RCC 7860 (cell line): ENCODE results near the gene INPPL1.

Experiments
- DNase-seq: peaks from one replicate; pipeline ENCODE4 v3.0.0-alpha.2; 2015; ENCODE audit warnings: low spot score
- FAIRE-seq: peaks from 2 replicates; lab custom pipeline; 2012; peaks lifted over from hg19 to GRCh38; lab: Jason Lieb, UNC

The INPPL1 gene

DNA sequence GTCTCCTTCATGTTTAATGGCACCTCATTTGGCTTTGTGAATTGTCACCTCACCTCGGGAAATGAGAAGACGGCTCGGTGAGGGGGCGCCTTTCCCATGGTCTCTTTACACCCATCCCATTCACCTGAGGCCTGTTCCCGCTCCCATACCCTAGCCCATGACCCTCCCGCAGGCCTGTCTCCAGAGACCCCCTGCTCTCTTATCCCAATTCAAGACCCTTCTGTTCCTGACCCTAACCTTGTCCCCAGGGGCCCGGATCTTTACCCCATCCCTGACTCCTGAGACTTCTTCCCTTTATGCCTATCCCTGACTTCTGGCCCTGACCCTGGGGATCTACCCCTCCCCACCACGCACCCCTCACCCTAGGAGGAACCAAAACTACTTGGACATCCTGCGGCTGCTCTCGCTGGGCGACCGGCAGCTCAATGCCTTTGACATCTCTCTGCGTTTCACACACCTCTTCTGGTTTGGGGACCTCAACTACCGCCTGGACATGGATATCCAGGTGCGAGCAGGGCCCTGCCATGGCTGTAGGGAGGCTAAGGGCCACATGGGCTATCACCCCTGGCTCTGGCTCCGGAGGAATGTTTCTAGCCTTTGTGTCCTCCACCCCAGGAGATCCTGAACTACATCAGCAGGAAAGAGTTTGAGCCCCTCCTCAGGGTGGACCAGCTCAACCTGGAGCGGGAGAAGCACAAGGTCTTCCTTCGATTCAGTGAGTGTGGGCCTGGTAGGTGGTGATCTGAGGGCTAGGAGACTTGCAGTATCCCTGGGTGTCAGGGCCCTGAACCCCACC is 7.9 kb downstream of the INPPL1 start:
- no peak for FAIRE-seq

DNA sequence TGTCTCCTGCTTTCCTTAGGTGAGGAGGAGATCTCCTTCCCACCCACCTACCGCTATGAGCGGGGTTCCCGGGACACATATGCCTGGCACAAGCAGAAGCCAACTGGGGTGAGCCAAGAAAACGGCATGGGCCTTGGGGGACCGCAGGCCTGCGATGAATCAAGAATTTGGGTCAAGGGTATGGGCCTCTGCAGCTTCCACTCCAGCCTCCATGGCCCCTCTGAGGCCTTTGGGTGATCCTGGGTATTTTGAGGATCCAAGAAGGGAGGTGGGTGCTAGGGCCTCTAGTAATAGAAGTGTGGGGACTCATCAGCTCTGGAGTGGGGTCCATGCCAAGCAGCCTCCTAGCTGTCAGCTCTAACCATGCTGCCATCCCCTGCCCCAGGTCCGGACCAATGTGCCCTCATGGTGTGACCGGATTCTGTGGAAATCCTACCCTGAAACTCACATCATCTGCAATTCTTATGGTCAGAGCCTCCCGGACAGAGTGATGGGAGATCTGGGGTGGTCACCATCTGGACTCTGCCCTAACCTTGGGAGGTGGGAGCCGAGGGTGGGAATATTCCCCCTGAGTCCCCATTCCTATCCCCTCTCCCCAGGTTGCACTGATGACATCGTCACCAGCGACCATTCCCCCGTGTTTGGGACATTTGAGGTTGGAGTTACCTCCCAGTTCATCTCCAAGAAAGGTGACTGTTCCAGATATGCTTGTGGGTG is 8.6 kb downstream of the INPPL1 start:
- FAIRE-seq (no peak), DNase-seq (no peak)

More for the DNA sequence above, 7.9 kb downstream of the INPPL1 start:
- no peak for DNase-seq

GRCh38 chr11:72233773-72234513 is 9.4 kb downstream of the INPPL1 start:
- no peak for FAIRE-seq
- no peak for DNase-seq

GRCh38 chr11:72234514-72234830 is 9.9 kb downstream of the INPPL1 start:
- FAIRE-seq (no peak), DNase-seq (no peak)

GRCh38 chr11:72234920-72235319 is 10.4 kb downstream of the INPPL1 start:
- DNase-seq (no peak), FAIRE-seq (no peak)

DNA sequence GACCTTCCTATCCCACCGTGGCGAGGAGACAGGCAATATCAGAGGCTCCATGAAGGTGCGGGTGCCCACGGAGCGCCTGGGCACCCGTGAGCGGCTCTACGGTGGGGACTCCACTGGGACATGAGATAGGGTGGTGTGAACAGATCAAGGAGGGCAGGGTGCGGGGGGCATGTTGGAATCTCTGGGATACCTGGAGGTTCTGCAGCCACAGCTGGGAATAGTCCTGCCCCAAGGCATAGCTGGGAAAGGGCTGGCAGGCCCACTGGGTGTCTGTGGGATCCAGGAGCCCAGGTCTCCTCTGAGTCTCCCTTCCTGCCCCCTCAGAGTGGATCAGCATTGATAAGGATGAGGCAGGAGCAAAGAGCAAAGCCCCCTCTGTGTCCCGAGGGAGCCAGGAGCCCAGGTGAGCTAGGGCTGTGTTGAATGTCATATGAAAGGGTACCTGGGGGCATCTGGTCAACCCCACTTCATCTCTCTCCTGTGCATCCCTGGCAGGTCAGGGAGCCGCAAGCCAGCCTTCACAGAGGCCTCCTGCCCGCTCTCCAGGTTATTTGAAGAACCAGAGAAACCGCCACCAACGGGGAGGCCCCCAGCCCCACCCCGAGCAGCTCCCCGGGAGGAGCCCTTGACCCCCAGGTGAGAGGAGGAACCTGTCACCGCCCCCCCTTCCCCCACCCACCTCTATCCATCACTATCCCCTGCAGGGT is 10.9 kb downstream of the INPPL1 start:
- FAIRE-seq = no peak
- DNase-seq = no peak

DNA sequence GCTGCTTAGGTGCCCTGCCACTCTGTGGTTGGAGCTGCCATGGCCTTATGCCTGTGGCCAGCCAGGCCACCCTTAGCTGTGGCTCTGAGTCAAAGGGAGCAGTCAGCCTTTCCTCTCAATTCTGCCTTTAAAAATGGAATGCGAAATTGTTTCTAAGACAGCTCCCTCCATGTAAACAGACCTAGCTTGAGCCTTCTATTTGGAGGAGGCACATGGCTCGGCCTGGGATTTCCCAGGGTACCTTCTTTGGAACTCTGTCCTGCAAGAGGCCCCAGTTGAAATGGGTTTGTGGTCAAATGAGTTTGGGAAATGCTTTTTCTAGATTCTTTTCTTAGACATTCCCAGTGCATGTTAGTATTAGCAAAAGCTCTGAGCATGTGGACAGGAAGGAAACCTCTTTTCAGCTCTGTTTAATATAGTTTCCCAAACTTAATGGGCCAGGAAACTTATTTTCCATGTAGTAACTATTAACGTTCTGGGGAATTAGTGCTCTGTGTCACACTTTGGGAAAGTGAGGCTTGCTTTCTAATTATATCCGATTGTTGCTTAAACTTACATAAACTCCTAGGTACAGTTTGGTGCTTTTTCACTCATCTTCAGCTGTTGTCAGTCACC is 11.6 kb downstream of the INPPL1 start:
- FAIRE-seq (no peak), DNase-seq (no peak)

DNA sequence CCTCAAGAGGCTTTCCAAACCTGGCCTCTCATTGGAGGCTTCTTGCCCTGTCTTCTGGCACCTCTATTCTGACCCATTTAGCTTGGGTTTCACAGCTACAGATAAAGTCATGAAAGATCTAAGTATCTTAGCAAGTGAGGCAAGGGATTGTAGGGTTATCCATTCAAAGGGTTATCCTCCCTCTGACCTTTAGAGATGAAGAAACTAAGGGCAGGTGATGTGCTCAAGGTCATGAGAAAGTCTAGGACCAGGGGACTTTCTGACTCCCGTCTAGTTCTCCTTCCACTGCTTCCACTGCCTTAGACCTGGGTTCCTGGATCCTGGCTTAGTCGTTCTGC is 12.2 kb downstream of the INPPL1 start:
- FAIRE-seq (no peak), DNase-seq (no peak)

DNA sequence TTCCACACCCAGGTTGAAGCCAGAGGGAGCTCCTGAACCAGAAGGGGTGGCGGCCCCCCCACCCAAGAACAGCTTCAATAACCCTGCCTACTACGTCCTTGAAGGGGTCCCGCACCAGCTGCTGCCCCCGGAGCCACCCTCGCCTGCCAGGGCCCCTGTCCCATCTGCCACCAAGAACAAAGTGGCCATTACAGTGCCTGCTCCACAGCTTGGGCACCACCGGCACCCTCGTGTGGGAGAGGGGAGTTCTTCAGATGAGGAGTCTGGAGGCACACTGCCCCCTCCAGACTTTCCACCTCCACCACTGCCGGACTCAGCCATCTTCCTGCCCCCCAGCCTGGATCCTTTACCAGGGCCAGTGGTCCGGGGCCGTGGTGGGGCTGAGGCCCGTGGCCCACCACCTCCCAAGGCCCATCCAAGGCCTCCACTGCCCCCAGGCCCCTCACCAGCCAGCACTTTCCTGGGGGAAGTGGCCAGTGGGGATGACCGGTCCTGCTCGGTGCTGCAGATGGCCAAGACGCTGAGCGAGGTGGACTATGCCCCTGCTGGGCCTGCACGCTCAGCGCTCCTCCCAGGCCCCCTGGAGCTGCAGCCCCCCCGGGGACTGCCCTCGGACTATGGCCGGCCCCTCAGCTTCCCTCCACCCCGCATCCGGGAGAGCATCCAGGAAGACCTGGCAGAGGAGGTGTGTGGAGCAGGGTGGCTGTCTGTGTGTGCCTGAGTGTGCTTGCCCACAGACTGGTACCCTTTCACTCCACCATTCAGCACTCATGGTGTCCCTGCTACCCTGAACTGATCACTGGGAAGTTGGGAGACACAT is 12.8 kb downstream of the INPPL1 start:
- DNase-seq (no peak), FAIRE-seq (no peak)

DNA sequence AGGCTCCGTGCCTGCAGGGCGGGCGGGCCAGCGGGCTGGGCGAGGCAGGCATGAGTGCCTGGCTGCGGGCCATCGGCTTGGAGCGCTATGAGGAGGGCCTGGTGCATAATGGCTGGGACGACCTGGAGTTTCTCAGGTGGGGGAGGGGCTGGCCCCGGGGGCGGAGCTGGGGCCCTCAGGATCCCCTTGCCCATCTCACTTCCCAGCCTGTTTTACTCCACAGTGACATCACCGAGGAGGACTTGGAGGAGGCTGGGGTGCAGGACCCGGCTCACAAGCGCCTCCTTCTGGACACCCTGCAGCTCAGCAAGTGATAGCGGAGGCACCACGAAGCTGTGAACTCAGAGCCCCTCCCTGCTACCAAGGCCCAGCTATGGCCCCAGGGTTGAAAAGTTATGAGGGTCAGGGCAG is 13.5 kb downstream of the INPPL1 start:
- FAIRE-seq (no peak), DNase-seq (peak; percentile 29)

- FAIRE-seq = no peak
- no peak for DNase-seq
Measured at GRCh38 chr11:72238492-72239312, 14.1 kb downstream of the INPPL1 start.

- DNase-seq (peak; percentile 8), FAIRE-seq (no peak)
Measured at GRCh38 chr11:72239313-72239848, 14.8 kb downstream of the INPPL1 start.

- DNase-seq = no peak
- no peak for FAIRE-seq
Measured at GRCh38 chr11:72239849-72240460, 15.4 kb downstream of the INPPL1 start.

GRCh38 chr11:72240461-72241290 is 16.1 kb downstream of the INPPL1 start:
- DNase-seq = no peak
- FAIRE-seq = no peak

GRCh38 chr11:72241291-72241781 is 16.8 kb downstream of the INPPL1 start:
- DNase-seq = no peak
- FAIRE-seq = no peak

- DNase-seq (no peak), FAIRE-seq (no peak)
Measured at GRCh38 chr11:72242141-72242540, 17.6 kb downstream of the INPPL1 start.
